ENCODE results near the gene SAXO1.
"Not testable (repeated sequence)": the region's sequence is repeated elsewhere in the genome, so short reads cannot be mapped to it uniquely, and the experiment has no call there.

Gene SAXO1, protein sequence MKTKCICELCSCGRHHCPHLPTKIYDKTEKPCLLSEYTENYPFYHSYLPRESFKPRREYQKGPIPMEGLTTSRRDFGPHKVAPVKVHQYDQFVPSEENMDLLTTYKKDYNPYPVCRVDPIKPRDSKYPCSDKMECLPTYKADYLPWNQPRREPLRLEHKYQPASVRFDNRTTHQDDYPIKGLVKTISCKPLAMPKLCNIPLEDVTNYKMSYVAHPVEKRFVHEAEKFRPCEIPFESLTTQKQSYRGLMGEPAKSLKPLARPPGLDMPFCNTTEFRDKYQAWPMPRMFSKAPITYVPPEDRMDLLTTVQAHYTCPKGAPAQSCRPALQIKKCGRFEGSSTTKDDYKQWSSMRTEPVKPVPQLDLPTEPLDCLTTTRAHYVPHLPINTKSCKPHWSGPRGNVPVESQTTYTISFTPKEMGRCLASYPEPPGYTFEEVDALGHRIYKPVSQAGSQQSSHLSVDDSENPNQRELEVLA

DNA sequence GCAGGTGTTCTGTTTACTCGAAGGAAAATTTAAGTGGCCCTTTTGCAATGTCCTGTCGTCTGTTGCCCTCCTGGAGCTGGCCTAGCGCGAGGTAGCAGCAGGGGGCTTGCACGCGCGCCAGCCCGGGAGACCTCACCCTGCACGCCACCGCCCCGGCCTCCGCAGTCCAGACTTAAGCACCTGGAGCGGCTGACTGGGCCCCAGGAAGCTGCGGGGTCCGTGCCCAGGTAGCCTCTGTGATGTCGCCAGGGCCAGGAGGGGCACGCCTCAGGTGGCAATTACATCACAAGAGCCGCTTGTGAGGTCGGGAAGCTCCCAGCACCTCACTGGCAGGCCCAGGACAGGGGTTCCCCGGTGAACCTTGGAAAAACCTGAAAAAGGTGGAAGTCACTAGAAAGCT lies at the start of gene SAXO1:
SAXO1 (minus strand) TSS at position 195 of the 400 bp plus-strand sequence. CDS start 301 bp downstream, outside the sequence.
- DNase-seq, result peak; percentile 74

DNA sequence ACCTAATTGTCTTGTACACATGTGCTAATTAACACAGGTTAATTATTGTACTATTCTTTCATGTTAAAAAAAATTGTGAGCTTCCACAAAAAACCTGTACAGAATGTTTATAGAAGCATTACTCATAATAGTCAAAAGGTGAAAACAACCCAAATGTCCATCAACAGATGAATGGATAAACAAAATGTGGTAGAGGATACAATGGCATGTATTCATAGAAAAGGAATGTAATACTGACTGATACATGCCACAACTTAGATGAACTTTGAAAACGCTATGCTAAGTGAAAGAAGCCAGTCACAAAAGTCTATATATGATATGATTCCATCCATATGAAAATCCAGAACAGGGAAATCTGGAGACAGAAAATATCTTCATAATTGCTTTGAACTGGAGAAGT lies 41.8 kb upstream of the SAXO1 start:
- DNase-seq, result no peak

DNA sequence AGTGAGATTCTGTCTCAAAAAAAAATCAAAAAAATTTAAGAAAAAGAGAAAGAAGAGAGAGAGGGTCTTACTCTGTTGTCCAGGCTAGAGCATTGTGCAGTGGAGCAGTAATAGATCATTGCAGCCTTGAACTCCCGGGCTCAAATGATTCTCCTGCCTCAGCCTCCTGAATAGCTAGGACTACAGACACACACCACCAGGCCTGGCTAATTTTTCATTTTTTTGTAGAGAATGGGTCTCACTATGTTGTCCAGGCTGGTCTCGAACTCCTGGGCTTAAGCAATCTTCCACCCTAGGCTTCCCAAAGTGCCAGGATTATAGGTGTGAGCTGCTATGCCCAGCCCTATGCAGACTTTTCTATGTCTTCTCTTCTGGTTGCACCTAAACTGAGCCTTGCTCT lies 41.2 kb upstream of the SAXO1 start:
- no peak for DNase-seq

DNA sequence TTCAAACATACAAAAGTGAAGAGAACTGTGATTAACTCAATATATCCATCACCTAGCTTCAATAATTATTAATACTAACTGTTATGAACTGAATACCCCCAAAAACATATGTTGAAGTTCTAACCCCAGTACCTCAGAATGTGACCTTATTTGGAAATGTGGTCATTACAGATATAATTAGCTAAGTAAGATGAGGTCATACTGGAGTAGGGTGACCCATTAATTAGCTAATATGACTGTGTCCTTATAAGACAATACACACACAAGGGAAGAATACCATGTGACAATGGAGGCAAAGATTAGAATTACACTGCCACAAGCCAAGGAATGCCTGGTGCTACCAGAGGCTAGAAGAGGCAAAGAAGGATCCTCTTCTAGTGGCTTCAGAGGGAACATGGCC lies 24.0 kb upstream of the SAXO1 start:
- DNase-seq, result no peak

DNA sequence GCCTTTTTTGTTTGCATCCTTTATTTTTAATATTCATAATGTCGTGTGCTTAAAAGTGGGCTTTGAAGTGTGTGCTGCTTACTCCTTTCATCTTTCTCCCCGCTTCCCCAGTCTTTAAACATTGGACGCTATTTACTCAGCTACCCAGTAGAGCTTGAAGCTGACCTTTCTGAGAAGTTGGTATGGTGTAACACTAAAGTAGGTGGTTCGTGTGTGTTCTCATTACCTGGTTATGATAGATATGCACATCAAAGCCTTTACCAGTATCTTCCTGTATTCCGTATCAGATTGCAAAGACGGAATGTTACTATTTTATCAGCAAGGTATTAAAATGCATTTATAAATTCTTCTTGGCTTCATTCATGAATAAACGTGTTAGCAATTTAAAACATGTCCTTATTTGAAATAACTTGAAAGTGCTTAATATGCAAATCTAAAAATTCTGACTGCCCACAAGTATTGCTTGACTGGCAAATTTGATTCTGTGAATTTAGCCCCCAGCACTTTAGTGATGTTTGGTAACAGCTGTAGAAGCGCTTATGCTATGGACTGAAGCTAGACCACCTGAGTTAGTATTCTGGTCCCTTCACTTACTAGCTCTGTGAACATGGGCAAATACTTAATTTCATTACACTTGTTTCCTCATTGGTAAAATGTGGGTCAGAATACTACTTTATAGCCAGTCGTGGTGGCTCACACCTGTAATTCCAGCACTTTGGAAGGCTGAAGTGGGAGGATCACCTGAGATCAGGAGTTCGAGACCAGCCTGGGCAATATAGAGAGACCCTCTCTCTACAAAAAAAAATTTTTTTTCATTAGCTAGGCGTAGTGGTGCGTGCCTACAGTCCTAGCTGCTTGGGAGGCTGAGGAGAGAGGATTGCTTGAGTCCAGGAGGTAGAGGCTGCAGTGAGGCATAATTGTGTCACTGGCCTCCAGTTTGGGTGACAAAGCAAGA lies 17.9 kb upstream of the SAXO1 start:
- DNase-seq, result no peak

DNA sequence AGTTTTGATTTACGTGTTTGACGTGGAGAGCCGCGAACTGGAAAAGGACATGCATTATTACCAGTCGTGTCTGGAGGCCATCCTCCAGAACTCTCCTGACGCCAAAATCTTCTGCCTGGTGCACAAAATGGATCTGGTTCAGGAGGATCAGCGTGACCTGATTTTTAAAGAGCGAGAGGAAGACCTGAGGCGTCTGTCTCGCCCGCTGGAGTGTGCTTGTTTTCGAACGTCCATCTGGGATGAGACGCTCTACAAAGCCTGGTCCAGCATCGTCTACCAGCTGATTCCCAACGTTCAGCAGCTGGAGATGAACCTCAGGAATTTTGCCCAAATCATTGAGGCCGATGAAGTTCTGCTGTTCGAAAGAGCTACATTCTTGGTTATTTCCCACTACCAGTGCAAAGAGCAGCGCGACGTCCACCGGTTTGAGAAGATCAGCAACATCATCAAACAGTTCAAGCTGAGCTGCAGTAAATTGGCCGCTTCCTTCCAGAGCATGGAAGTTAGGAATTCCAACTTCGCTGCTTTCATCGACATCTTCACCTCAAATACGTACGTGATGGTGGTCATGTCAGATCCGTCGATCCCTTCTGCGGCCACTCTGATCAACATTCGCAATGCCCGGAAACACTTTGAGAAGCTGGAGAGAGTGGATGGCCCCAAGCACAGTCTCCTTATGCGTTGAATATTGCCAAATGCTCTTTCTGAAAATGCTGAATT lies 17.1 kb upstream of the SAXO1 start:
- peak; percentile 39 for DNase-seq

DNA sequence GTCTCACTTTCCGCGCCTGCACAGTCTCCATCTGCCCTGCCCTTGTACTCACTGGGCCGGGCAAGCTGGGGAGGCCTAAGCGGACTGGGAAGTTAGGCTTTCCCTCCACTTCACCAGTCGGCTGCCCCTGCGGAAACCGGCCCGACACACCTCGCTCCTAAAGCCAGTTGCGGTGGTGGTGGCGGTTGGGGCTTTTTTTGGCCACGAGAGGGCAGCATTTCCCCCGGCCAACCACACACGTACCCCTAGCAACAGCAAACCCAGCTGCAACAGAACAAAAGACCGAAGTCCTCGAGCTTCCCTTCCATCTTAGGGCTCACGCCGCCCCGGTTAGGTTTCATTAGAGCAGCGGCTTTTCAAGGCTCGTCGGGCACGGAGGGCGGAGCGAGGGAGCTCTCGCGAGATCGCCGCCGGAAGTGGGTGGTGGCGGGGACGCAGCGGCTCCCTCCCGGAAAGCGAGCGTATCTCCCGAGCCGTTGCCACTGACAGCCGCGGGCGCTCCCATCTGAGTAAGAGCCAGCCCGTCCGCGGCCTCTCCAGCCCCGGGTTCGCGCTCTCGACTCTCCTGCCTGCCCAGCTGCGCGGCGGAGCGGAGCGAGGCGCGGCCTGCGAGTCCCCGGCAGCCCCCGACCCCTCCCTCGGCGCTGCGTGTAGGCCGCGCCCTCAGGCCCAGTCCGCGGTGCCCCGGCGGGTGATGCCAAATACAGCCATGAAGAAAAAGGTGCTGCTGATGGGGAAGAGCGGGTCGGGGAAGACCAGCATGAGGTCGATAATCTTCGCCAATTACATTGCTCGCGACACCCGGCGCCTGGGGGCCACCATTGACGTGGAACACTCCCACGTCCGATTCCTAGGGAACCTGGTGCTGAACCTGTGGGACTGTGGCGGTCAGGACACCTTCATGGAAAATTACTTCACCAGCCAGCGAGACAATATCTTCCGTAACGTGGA lies 16.2 kb upstream of the SAXO1 start, which contains the start of gene RRAGA:
RRAGA (plus strand) TSS at position 462 of the 951 bp plus-strand sequence; CDS start at position 695, 233 bp downstream.
- peak; percentile 96 for DNase-seq

DNA sequence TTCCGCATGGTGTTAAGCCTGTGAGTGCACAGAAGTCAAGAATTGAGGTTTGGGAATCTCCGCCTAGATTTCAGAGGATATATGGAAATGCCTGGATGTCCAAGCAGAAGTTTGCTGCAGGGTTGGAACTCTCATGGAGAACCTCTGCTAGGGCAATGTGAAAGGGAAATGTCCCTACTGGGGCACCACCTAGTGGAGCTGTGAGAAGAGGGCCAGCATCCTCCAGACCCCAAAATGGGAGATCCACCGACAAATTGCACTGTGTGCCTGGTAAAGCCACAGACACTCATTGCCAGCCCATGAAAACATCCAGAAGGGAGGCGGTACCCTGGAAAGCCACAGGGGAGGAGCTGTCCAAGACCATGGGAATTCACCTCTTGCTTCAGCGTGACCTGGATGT lies 3.6 kb upstream of the SAXO1 start:
- no peak for DNase-seq

DNA sequence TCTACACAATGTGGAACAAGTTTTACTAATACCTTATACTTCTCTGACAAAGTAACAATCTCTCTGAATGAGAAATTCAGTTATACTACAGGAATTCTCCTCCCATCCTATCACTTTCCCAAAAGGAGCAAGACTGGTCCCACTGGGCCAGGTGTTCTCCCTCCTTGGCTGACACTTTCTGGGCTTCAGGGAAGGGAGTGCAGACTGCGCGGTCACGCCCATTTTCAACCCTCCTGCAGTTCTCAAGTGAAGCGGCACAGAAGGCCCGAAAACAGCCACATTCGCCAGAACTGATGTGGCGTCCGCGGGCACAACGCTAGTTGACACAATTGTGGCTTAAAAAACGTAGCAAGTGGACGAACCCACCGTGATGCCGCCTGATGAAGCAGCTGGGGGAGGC lies 603 bp downstream of the SAXO1 start:
- DNase-seq, result no peak

DNA sequence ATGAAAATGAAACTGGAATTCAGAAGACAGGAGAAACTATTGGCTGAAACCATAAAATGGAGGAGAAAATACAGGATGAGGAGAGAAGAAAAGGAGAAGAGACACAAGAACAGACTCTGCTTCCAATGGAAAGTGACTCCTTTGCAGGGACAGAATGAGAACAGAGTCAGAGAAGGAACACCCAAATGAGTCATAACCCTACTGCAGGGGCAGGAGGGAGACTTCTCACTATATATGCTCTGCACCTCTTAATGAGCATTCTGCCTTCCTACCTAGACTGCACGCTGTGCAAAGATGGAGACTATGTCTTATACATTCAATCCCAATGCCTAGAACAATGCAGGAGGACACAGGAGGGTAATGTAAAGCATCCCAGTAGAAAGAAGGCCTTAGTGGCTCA lies 2.1 kb downstream of the SAXO1 start:
- DNase-seq, result no peak

DNA sequence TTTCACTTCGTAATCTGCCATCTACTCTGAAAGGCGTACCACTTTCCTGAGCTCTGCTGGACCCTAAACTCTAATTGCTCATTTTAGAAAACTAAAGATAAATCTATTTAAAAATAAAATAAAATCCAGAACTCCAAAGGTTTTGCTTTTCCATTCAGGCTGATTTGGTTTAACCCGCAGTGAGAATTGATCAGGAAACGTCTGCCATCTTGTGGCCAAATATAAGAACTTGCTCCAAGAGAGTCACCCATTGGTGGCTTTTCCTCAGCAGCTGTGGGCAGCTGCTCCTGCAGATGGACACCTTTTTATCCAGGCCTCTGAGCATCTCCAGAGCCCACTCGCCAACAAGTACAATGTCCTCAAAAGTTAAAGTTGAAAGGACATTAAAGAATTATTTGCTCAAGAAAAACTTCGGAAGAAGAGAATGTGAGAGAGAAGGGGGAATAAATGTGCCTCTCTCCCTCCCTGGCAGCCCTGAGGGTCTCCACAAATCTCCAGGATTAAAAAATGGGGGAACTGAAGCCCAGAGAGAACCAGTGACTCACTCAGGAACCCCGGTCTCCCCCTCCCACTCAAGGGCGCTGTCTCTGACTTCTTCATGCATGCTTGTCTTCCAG lies 4.1 kb downstream of the SAXO1 start:
- peak; percentile 61 for DNase-seq

DNA sequence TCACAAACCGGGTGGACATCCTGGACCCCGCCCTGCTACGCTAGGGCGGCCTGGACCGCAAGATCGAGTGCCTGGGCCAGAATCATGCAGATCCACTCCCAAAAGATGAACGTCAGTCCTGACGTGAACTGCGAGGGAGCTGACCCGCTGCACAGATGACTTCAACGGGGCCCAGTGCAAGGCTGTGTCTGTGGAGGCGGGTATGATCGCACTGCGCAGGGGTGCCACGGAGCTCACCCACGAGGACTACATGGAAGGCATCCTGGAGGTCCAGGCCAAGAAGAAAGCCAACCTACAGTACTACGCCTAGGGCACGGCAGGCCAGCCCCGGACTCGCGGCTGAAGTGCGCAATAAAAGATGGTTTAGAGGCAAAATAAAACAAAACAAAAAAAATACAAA lies 5.2 kb downstream of the SAXO1 start:
- DNase-seq, result no peak

DNA sequence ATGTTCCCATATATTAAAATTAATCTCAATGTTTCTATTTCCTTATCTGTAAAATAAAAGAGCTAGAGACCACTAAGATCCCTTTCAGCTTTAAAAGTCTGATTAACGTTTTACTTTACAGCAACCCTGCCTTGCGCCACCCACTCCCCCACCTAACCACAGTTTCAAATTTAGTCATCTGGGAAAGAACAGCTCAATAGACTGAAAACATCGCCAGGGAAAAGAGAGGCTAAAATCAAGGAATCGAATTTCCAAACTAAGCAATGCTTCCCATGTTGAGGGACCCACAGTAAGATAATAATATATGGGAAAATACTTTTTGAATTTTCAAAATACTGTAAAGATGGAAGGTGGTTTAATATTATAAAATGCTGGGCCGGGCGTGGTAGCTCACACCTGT lies 6.6 kb downstream of the SAXO1 start:
- no peak for DNase-seq

DNA sequence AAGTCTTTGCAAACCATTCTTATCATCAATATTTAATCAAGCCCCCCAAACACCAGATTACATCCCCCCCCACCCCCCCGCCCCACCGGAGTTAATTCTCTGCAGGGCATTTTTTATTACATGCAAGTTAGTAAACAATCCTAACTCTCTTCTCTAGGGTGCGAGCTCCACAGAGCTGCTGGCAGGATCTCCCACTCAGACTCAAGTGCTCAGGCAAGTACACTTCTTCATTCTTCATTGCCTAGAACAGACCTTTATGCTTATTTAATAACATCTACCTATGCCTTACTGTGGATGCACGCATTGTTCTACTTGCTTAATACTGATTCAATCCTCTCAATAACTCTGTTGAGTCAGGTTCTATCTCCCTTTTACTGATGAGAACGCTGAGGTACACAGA lies 9.9 kb downstream of the SAXO1 start:
- DNase-seq, result no peak

DNA sequence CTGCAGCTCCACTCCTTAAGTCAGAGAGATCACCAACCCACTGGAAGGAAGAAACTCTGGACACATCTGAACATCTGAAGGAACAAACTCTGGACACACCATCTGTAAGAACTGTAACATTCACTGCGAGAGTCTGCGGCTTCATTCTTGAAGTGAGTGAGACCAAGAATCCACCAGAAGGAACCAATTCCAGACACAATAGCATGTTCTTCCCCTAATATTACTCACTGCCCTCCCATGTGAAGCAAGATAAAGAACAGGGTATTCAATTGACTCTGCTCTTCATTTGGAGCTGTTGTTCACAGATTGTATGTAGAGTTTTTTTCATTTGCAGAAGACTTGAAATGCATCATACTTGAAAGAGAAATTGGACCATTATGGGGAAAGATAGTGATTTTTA lies 10.8 kb downstream of the SAXO1 start:
- DNase-seq, result no peak

DNA sequence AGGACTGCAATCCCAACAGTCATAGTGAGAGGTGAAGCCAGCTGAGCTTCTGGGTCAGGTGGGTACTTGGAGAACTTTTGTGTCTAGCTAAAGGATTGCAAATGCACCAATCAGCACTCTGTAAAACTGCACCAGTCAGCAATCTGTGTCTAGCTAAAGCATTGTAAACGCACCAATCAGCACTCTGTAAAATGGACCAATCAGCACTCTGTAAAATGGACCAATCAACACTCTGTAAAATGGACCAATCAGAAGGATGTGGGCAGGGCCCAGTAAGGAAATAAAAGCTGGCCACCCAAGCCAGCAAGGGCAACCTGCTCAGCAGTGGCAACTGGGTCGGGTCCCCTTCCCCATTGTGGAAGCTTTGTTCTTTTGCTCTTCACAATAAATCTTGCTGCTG lies 11.4 kb downstream of the SAXO1 start:
- DNase-seq, result not testable (repeated sequence)

DNA sequence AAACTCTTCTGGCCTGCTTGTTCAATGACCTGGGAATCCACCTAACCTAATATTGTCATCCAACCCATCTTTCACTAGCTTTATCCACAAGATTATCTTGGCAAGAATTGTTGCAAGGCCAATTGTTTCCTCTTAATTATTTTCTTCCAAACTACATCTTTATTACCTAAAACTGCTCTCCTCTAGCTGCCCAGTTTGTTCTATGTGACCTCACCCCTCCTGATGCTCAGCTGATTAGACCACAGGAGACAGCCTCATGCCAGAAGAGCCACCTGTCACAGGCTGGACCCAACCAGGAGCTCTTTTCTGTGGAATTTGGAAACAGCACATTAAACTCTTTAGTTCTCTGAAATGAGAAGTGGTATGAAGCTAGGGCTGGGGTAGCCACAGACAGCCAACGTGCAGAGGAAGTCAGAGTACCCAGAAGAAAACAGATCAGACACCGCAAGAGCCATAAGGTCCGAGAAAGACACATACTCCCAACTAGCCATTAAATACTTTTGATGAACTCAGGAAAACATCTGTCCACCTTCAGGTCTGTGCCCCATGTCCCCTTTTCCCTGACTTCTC lies 12.0 kb downstream of the SAXO1 start:
- no peak for DNase-seq

DNA sequence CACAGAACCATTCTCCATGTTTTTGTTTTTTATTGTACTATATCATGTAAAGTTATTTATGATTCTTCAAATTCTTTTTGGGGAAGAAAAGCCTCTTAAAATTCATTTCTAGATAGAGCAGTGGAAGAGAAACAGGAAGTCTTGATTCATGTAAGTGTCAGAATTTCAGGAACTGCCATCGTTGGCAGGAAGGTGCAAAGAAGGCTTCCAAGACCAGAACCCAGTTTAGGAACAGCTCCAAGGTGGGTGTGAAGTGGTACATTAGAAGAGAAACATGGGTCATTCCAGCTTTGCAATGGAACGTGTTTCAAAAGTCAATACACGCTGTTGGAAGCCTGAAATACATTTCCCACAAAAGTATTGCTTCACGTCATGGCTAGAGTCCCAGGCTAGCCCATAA lies 14.8 kb downstream of the SAXO1 start:
- DNase-seq, result no peak

DNA sequence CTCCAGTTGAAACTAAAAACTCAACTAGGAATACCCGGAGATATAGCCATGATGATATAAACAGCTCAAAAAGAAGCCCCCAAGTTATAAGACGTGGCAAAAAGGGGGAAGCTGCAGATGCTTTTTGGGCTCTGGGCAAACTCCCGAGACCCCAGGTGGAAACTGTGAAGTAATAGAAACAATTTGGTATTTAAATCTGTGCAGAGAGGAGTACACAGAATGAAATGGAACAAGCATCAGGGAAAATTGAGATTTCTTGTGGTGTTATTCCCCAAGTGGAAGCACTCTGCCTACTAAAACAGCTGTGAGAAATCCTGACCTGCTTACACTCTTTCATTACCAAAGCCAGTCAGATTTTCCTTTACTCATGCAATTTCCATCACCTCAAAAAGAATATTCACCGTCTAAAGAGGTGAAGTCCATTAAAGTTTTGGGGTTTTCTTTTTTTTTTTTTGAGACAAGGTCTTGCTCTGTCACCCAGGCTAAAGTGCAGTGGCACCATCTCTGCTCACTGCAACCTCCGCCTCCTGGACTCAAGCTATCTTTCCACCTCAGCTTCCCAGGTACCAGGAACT lies 23.5 kb downstream of the SAXO1 start:
- no peak for DNase-seq

DNA sequence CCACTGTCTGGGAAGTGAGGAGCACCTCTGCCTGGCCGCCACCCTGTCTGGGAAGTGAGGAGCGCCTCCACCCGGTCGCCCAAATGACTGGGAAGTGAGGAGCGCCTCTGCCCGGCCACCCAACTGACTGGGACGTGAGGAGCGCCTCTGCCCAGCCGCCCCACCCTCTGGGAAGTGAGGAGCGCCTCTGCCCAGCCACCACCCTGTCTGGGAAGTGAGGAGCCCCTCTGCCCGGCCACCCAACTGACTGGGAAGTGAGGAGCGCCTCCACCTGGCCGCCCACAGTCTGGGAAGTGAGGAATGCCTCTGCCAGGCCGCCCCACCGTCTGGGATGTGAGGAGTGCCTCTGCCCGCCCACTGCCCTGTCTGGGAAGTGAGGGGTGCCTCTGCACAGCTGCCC lies 32.9 kb downstream of the SAXO1 start:
- no peak for DNase-seq
